ENCODE data around the gene CLDN9. TPM values are rescaled to one million over a fixed set of nuclear protein-coding genes. Genes with fewer than 3 reads are reported as not detected.

The CLDN9 gene
- total and polyA plus RNA-seq, 5 donors from 2014 or later = not detected

GRCh38 chr16:3022684-3023414 is 10.1 kb downstream of the CLDN9 start:
- Mint-ChIP-seq H3K36me3 (peaks cover 4% of the 10 kb centered on the region), H3K9me3 (no peaks in the 10 kb centered on the region), H3K27ac (peak overlapping the region; percentile 80 to 99 (median 96)), H3K4me1 (peaks cover 4 to 67% (median 30%) of the 10 kb centered on the region in 4 donors), H3K4me3 (peak overlapping the region; percentile 90 to 98 (median 94)), H3K27me3 (peaks cover 10% of the 10 kb centered on the region)
- H3K9me3 ChIP-seq (ENCODE audit: control insufficient read depth in 2 of 2, low read length in 2 of 2) = no peaks in the 10 kb centered on the region
- H3K4me1 ChIP-seq (ENCODE audit: control insufficient read depth, insufficient read depth, low read length, poor library complexity, severe bottlenecking) = peaks cover 54% of the 10 kb centered on the region
- H3K36me3 ChIP-seq (ENCODE audit: control insufficient read depth, insufficient read depth, low read length) = peaks cover 11% of the 10 kb centered on the region
- no peak overlapping the region for H3K4me3 ChIP-seq (ENCODE audit: low read depth, low read length)
- H3K27me3 ChIP-seq (ENCODE audit: control insufficient read depth, insufficient read depth, low read length) = no peaks in the 10 kb centered on the region
- ATAC-seq (ENCODE audit: low read depth in 2 of 2) (no peak), DNase-seq (no peak)
- peak overlapping the region; percentile 91 for H3K27ac ChIP-seq (ENCODE audit: insufficient read depth, low read length, poor library complexity, severe bottlenecking)

- no peak for DNase-seq
- H3K4me1 Mint-ChIP-seq = peaks cover 4 to 65% (median 30%) of the 10 kb centered on the region in 4 donors
These were observed 10.6 kb downstream of the CLDN9 start for GRCh38 chr16:3023415-3023668.

GRCh38 chr16:3023669-3024478 is 11.2 kb downstream of the CLDN9 start, which contains the start of the genes HCFC1R1 and THOC6:
Gene HCFC1R1 (minus strand): TSS chr16:3023942. CDS start chr16:3023941, 1 bp downstream.
Gene THOC6 (plus strand): TSS chr16:3024035. CDS start chr16:3024327, 292 bp downstream.
- peak within 1 kb of the TSS; percentile 32 for H3K4me3 ChIP-seq (ENCODE audit: low read depth, low read length)
- peaks cover 4 to 66% (median 30%) of the 10 kb centered on the region in 4 donors for H3K4me1 Mint-ChIP-seq

More at GRCh38 chr16:3023415-3023668, 10.6 kb downstream of the CLDN9 start:
- H3K27me3 ChIP-seq (ENCODE audit: control insufficient read depth, insufficient read depth, low read length) = no peaks in the 10 kb centered on the region
- H3K9me3 ChIP-seq (ENCODE audit: control insufficient read depth in 2 of 2, low read length in 2 of 2) = no peaks in the 10 kb centered on the region
- no peak for ATAC-seq (ENCODE audit: low read depth in 2 of 2)
- H3K36me3 ChIP-seq (ENCODE audit: control insufficient read depth, insufficient read depth, low read length) = peaks cover 11% of the 10 kb centered on the region
- H3K27me3 Mint-ChIP-seq = peaks cover 15% of the 10 kb centered on the region
- no peaks in the 10 kb centered on the region for H3K9me3 Mint-ChIP-seq
- peaks cover 4% of the 10 kb centered on the region for H3K36me3 Mint-ChIP-seq
- H3K4me3 ChIP-seq (ENCODE audit: low read depth, low read length) = no peak overlapping the region
- H3K27ac ChIP-seq (ENCODE audit: insufficient read depth, low read length, poor library complexity, severe bottlenecking) = peak overlapping the region; percentile 91
- peak overlapping the region; percentile 90 to 98 (median 94) for H3K4me3 Mint-ChIP-seq
- H3K4me1 ChIP-seq (ENCODE audit: control insufficient read depth, insufficient read depth, low read length, poor library complexity, severe bottlenecking) = peaks cover 54% of the 10 kb centered on the region
- peak overlapping the region; percentile 80 to 99 (median 94) for H3K27ac Mint-ChIP-seq

GRCh38 chr16:3025032-3026002 is 12.6 kb downstream of the CLDN9 start:
- no peaks in the 10 kb centered on the region for H3K9me3 ChIP-seq (ENCODE audit: control insufficient read depth in 2 of 2, low read length in 2 of 2)
- no peak overlapping the region for H3K4me3 ChIP-seq (ENCODE audit: low read depth, low read length)
- Mint-ChIP-seq H3K4me3 (peak overlapping the region in 2 of 4 donors; percentile 38 to 41), H3K36me3 (peaks cover 4% of the 10 kb centered on the region), H3K27me3 (peaks cover 28% of the 10 kb centered on the region), H3K9me3 (peaks cover 0 to 2% (median 0%) of the 10 kb centered on the region in 7 donors), H3K27ac (no peak overlapping the region), H3K4me1 (peaks cover 4 to 69% (median 33%) of the 10 kb centered on the region in 4 donors)
- peaks cover 11% of the 10 kb centered on the region for H3K36me3 ChIP-seq (ENCODE audit: control insufficient read depth, insufficient read depth, low read length)
- peaks cover 3% of the 10 kb centered on the region for H3K27me3 ChIP-seq (ENCODE audit: control insufficient read depth, insufficient read depth, low read length)
- peaks cover 66% of the 10 kb centered on the region for H3K4me1 ChIP-seq (ENCODE audit: control insufficient read depth, insufficient read depth, low read length, poor library complexity, severe bottlenecking)
- H3K27ac ChIP-seq (ENCODE audit: insufficient read depth, low read length, poor library complexity, severe bottlenecking) = no peak overlapping the region
- DNase-seq (no peak), ATAC-seq (ENCODE audit: low read depth in 2 of 2) (no peak)

More at GRCh38 chr16:3023669-3024478, 11.2 kb downstream of the CLDN9 start, which contains the start of the genes HCFC1R1 and THOC6:
- Histone ChIP-seq H3K27ac (ENCODE audit: insufficient read depth, low read length, poor library complexity, severe bottlenecking) (peak within 1 kb of the TSS; percentile 91), H3K4me1 (ENCODE audit: control insufficient read depth, insufficient read depth, low read length, poor library complexity, severe bottlenecking) (peaks cover 59% of the 10 kb centered on the region), H3K36me3 (ENCODE audit: control insufficient read depth, insufficient read depth, low read length) (peaks cover 11% of the 10 kb centered on the region), H3K9me3 (ENCODE audit: control insufficient read depth in 2 of 2, low read length in 2 of 2) (no peaks in the 10 kb centered on the region), H3K27me3 (ENCODE audit: control insufficient read depth, insufficient read depth, low read length) (peaks cover under 1% of the 10 kb centered on the region)
- Mint-ChIP-seq H3K27me3 (peaks cover 17% of the 10 kb centered on the region), H3K9me3 (no peaks in the 10 kb centered on the region), H3K27ac (peak within 1 kb of the TSS; percentile 92 to 99 (median 96)), H3K36me3 (peaks cover 4% of the 10 kb centered on the region), H3K4me3 (peak within 1 kb of the TSS; percentile 90 to 98 (median 94))
- ATAC-seq (ENCODE audit: low read depth in 2 of 2) (peak; percentile 85 to 86), DNase-seq (peak; percentile 93 to 99 (median 95))

GRCh38 chr16:3026003-3026378 is 13.3 kb downstream of the CLDN9 start:
- H3K27ac ChIP-seq (ENCODE audit: insufficient read depth, low read length, poor library complexity, severe bottlenecking) = no peak overlapping the region
- H3K4me3 ChIP-seq (ENCODE audit: low read depth, low read length) = no peak overlapping the region
- H3K27me3 ChIP-seq (ENCODE audit: control insufficient read depth, insufficient read depth, low read length) = peaks cover 3% of the 10 kb centered on the region
- peaks cover 0 to 2% (median 0%) of the 10 kb centered on the region in 7 donors for H3K9me3 Mint-ChIP-seq
- H3K27me3 Mint-ChIP-seq = peaks cover 28% of the 10 kb centered on the region
- peaks cover 4 to 65% (median 33%) of the 10 kb centered on the region in 4 donors for H3K4me1 Mint-ChIP-seq
- H3K4me1 ChIP-seq (ENCODE audit: control insufficient read depth, insufficient read depth, low read length, poor library complexity, severe bottlenecking) = peaks cover 59% of the 10 kb centered on the region
- peaks cover 4% of the 10 kb centered on the region for H3K36me3 Mint-ChIP-seq
- peaks cover 11% of the 10 kb centered on the region for H3K36me3 ChIP-seq (ENCODE audit: control insufficient read depth, insufficient read depth, low read length)
- H3K27ac Mint-ChIP-seq = no peak overlapping the region
- peak overlapping the region in 1 of 4 donors; percentile 49 for H3K4me3 Mint-ChIP-seq
- H3K9me3 ChIP-seq (ENCODE audit: control insufficient read depth in 2 of 2, low read length in 2 of 2) = no peaks in the 10 kb centered on the region
- no peak for DNase-seq
- ATAC-seq (ENCODE audit: low read depth in 2 of 2) = no peak

- no peak overlapping the region for H3K27ac ChIP-seq (ENCODE audit: insufficient read depth, low read length, poor library complexity, severe bottlenecking)
- DNase-seq = no peak
- no peak overlapping the region for H3K4me3 ChIP-seq (ENCODE audit: low read depth, low read length)
- ATAC-seq (ENCODE audit: low read depth in 2 of 2) = no peak
- H3K27me3 ChIP-seq (ENCODE audit: control insufficient read depth, insufficient read depth, low read length) = peaks cover 3% of the 10 kb centered on the region
- no peaks in the 10 kb centered on the region for H3K9me3 ChIP-seq (ENCODE audit: control insufficient read depth in 2 of 2, low read length in 2 of 2)
- Mint-ChIP-seq H3K27ac (no peak overlapping the region), H3K4me3 (peak overlapping the region in 1 of 4 donors; percentile 49), H3K27me3 (peaks cover 35% of the 10 kb centered on the region), H3K36me3 (peaks cover 4% of the 10 kb centered on the region), H3K9me3 (peaks cover 0 to 2% (median 0%) of the 10 kb centered on the region in 7 donors), H3K4me1 (peaks cover 4 to 61% (median 29%) of the 10 kb centered on the region in 4 donors)
- H3K4me1 ChIP-seq (ENCODE audit: control insufficient read depth, insufficient read depth, low read length, poor library complexity, severe bottlenecking) = peaks cover 51% of the 10 kb centered on the region
- peaks cover 11% of the 10 kb centered on the region for H3K36me3 ChIP-seq (ENCODE audit: control insufficient read depth, insufficient read depth, low read length)
These were observed 14.1 kb downstream of the CLDN9 start for GRCh38 chr16:3026609-3027488.
